ENCODE results near the gene FAM118B.

FAM118B gene

GRCh38 chr11:126186708-126187529 lies 24.7 kb upstream of the FAM118B start:
- DNase-seq, result no peak

- no peak for DNase-seq
These were observed 23.1 kb upstream of the FAM118B start for GRCh38 chr11:126188332-126189108.

GRCh38 chr11:126189109-126189929 lies 22.3 kb upstream of the FAM118B start:
- no peak for DNase-seq

DNA sequence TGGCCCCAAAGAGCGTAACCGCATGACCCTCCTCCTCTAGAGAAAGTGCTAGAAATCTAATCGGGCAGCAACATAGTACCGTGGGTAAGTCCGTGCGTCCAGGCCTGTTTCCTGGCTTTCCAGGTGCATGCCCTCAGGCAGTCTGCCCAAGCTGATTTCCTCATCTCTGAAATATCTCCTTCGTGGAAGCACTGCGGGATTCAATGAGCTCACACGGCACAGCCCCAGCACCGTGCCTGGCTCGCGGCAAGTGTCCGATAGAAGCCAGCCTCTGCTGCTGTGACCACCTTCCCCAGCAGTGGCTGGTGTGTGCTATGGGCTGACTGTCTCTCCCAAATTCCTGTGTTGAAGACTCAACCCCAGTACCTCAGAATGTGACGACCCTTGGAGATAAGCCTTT lies 20.8 kb upstream of the FAM118B start:
- no peak for DNase-seq

DNA sequence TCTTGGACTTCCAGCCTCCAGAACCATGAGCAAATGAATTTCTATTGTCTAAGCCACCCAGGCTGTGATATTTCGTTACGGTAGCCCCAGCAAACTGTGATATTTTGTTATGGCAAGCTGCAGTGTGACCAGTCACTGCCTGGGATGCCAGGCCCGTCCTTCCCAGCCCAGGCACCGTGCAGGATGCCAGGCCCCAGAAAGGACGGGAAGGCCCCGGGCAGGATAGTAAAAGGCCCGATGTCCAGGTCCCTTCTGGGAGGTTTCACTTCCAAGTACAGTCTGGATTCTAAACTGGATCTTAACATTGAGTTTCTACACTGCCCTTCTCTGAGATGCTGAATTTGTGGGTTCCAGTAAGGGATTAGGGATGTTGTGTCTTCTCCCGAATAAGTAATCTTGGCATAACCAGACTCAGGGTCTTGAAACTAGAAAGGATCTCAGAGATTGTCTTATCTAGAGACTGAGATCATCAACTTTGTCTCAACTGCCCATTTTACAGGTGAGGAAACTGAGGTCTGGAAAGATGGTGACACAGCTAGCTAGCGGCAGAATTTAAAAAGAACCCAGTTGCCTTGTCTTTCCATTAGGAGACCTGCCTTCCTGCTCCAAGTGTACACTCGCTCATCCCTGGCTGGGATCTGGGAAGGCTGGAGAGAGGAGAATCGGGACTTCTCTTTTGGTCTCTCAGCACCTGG lies 20.1 kb upstream of the FAM118B start:
- DNase-seq, result no peak

DNA sequence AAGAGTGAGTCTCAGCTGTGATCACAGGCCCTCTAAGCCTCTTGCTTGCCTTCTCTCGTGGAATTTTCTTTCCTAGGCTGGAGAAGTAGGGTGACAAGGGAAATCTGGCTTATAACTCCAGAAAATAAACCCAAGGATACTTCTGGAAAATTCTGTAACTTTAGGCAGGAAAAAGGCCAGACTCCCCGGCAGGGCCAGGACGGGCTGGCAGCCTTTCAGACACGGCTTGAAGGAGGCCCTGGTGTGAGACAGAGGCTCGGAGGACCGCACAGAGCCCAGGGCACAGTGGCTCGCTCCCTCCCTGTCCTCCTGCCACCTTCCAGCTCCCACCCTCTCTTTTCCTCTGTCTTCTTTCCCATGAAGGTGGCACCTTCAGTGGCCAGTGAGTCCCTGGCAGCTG lies 19.2 kb upstream of the FAM118B start:
- DNase-seq, result no peak

GRCh38 chr11:126193038-126193478 lies 18.5 kb upstream of the FAM118B start:
- DNase-seq, result no peak

DNA sequence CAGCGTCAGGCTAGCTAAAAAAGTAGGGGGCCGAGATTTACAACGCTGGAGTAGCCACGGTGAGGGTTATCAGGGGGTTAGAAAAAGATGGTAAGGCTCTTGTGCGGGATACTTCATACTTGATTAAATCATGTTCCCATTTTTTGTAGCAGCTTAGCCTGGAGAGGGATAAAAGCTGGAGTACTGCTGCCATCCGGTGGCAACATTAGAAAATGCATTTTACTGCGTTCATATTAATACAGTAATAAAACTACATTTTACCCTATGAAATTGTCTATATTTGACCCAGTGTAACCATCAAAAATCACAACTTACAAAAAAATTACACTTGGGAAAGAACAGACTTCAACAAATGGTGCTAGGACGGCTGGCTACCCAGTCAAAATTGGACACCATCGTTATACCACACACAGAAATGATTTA lies 17.4 kb upstream of the FAM118B start:
- no peak for DNase-seq

DNA sequence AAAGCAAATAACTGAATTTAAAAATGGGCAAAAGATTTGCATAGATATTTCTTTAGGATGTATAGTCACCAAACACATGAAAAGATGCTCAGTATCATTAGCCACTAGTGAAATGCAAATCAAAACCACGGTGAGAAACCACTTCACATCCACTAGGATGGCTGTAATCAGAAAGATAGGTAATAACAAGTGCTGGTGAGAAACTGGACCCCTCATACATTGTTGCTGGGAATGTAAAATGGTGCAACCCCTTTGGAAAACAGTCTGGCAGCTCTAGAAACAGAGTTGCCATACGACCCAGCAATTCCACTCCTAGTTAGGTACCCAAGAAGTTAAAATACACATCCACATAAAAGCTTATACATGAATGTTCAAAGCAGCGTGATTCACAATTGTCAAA lies 16.5 kb upstream of the FAM118B start:
- no peak for DNase-seq

- no peak for DNase-seq
These were observed 14.2 kb upstream of the FAM118B start for GRCh38 chr11:126197277-126197939.

DNA sequence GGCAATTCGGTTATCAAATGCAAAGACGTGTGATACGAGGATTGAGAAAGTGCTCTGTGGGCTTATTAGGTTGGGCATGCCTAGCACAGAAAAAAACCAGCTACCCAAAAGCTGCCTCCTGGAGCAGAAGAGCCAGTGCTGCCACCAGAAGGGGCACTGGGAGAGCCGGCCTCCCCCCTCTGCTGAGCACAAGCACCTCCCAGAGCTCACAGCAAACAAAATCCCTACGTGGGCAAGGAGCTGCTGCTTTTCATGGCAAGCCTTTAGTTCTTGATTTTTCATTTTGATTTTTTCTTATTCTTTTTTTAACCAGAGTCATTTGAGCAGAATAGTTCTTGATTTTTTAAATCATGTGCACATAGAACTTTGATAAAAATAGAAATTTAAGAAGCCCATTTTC lies 12.9 kb upstream of the FAM118B start:
- no peak for DNase-seq

GRCh38 chr11:126202646-126203359 lies 8.8 kb upstream of the FAM118B start:
- DNase-seq, result no peak

DNA sequence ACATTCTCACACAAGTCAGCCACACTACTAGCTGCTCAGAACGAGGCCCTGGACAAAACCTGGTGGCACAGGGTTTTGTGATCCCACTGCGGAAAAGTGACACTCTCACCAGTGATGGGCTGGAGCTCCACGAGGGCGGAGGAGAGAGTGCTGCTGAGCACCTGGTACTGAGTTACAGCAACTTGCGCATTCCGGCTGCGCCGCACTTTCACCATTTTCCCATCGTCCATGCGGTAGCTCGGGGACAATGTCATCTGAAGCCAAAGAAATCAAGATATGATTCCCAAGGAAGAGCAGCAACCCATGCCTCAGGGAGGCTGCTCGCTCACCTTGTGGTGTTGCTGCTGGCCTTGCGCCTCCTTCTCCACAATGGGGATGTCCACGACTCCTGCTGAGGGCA lies 6.2 kb upstream of the FAM118B start:
- no peak for DNase-seq

DNA sequence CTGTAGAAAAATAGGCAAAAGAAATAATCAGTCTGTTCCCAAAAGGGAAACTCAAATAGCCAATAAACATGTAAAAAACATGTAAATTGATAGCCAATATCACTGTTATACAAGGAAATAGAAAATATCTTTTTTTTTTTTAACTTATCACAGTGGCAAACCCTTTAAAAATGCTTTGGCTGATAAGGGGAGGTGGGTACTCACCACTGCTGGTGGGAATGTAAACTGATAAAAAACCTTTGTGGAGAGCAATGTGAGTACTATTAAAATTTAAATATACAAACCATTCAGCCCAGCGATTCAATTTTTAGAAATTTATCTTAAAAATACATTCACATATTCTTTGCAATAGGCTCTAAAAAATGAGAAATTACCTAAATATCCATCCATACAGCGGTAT lies 3.7 kb upstream of the FAM118B start:
- no peak for DNase-seq

DNA sequence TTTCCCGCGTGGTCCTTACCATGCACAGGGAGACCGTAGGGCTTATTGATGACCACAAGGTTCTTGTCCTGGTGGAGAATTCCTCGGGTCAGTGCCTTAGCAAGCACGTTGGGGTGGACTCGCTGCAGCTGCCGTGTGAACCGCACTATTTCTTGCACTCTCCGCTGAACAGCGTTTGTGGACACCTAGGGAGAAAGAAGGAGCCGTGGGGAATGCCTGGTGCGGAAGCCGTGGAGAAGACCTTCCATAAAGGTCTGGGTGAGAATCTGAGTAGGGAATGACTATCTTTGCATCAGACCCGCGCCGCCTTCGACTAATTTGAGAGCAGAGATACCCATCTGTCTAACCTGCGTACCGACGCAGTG lies 729 bp upstream of the FAM118B start:
- no peak for DNase-seq

DNA sequence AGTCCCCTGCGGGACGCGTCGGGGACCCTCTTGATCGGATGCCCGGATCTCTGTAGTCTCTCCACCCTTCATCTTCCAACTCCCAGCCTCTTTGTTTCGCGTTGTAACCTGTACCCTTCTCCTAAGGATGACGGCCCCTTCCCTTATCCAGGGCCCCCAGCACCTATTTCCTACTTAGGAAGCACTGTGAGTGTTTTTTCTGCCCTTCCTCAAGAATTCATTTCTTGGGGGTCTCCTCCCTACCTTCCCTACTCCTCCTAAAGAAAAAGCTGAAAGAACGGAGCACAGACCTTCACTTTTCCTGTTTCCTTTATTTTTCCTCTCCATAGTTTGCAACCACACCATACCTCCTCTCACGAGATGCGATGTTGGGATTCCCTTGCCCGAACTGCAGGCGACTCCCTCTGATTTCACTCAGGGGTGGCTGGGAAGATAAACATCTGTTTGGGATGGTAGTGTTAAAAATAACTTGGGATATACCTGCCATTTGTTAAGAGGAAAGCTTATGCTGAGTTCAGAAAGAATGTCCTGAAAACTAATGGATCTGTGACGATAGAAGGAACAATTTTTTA lies 593 bp downstream of the FAM118B start:
- no peak for DNase-seq

DNA sequence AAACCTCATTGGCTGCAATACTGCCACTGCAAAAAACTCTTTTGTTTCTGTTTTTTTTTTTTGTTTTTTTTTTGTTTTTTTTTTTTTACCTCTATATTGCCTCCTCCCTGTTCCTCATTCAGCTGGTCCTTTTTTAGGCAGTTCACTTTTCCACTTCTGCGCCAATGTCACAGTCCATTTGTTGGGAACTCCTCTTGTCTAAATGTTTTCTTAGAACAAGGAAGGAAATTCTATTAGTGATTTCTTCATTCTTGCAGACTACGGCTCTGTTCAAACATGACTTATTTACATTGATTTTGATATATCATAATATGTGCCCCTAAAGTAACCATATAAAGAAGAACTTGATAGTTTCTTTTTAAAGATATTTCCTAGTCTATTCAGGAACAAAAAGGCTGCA lies 2.9 kb downstream of the FAM118B start:
- no peak for DNase-seq

DNA sequence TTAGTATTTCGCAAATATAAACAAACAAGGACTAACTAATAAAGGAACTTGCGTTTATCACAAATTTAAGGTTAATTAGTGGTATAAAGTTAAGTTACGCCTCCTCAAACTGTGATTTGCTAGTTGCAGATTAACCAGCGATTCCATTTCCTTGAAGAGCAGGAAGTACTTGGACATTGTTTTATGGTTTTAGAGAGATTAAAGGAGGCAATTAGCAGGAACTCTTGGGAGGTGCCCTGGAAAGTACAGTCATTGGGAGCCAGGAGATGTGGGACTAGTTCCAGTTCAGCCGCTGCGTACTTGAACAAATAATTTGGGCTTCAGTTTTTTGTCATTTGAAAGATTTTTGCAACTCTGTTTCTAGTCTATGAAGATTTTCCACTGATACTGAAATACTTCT lies 3.3 kb downstream of the FAM118B start:
- DNase-seq, result no peak

DNA sequence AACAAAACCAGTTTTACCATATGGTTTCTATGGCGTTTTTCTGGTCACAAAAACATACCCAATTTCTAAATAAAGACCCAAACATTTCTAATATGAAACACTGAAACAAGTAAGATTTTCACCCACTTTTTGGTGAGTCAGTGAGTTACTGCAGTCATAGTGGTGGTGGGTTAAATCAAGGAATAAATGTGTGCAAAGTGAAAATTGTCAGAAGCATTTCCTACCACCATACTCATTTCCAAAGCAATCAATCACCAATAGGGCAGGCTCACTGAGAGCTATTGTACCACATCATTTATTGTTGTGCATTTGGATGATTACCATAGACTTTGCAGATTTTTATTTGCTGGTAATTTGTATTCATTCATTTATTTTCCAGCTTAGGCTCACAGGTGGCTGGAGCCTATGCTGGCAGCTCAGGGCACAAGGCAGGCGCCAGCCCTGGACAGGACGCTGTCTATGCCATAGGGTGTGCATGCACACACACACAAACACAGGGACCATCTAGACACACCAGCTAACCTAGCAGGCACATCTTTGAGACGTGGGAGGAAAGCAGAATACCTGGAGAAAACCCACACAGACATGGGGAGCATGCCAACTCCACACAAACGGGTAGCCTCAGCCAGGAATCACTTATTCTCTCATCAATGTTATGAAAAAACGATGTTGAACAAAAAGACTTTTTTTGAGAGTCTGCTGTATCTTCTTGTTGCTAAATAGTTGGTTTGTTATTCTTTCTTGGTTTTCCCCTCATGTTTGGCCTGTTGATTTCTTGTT lies 5.1 kb downstream of the FAM118B start:
- no peak for DNase-seq

GRCh38 chr11:126217491-126217890 lies 5.9 kb downstream of the FAM118B start:
- DNase-seq, result no peak
